Esophagus muscularis mucosa (tissue), 4 donors: ENCODE measurements around the gene SLC25A6. TPM values are rescaled to one million over a fixed set of nuclear protein-coding genes. Genes with fewer than 3 reads are reported as not detected.

ENCODE experiments used
- DNase-seq: peaks from one replicate; pipeline ENCODE4 v3.0.0-alpha.2; 2017; ENCODE audit errors: extremely low spot score
- H3K27ac ChIP-seq, 4 donors: fragments of 200-600 bp; sonication (generic); replicated peaks in 1 of 4; 1 replicate in 3 of 4; 2 replicates in 1 of 4; pipeline ENCODE4 v1.5.1; 2016 to 2019; ENCODE audit warnings: mild to moderate bottlenecking in 1 of 4
- H3K27me3 ChIP-seq, 4 donors: fragments of 200-600 bp; sonication (generic); one replicate each; pipeline versions ENCODE4 v1.5.1 to v1.6.0; 2016 to 2019
- H3K36me3 ChIP-seq, 4 donors: fragments of 200-600 bp; sonication (generic); one replicate each; pipeline ENCODE4 v1.5.1; 2016 to 2019
- H3K4me1 ChIP-seq, 4 donors: fragments of 200-600 bp; sonication (generic); one replicate each; pipeline ENCODE4 v1.5.1; 2016 to 2019
- H3K4me3 ChIP-seq, 4 donors: fragments of 200-600 bp; sonication (generic); 1 replicate in 2 of 4; 2 replicates in 2 of 4; pipeline ENCODE4 v1.5.1; 2016 to 2019; ENCODE audit warnings: mild to moderate bottlenecking in 4 of 4, moderate library complexity in 1 of 4
- H3K9me3 ChIP-seq, 4 donors: fragments of 200-600 bp; sonication (generic); 1 replicate in 3 of 4; 2 replicates in 1 of 4; pipeline ENCODE4 v1.5.1; 2016 to 2019
- EP300 ChIP-seq: sonication (generic); formaldehyde crosslinking; IDR thresholded peaks from one replicate; pipeline ENCODE4 v1.6.1; 2017; ENCODE audit warnings: antibody characterized with exemption
- POLR2A ChIP-seq: fragments of 450-650 bp; IDR thresholded peaks from one replicate; pipeline ENCODE4 v1.6.1; 2017; ENCODE audit warnings: antibody characterized with exemption, moderate library complexity, mild to moderate bottlenecking, low read depth
- POLR2AphosphoS5 ChIP-seq, 2 donors: sonication (generic); formaldehyde crosslinking; IDR thresholded peaks; one replicate each; pipeline ENCODE4 v1.6.1; 2017; ENCODE audit warnings: antibody characterized with exemption in 2 of 2
- WGBS: methylation state at CpG from one replicate; pipeline ENCODE4 v1.1.5; 2018; 5-methylcytosine and 5-hydroxymethylcytosine counted together
- intact Hi-C: fragments of 100-400 bp; cut with DNase I; formaldehyde crosslinking; loops from one replicate; pipeline ENCODE4 v1.15.1; 2023
- total RNA-seq, 4 donors: library from RNA; depleted of rRNA; stranded (reverse); fragments of >200 nt; gene quantifications; one replicate each; pipeline versions ENCODE4 v1.1.0 to v1.2.1, GENCODE V29; 2016
- TF ChIP-seq, protein P1 (sequence below), 3 experiments: fragments of 200-600 bp in 2 of 3; fragments of 450-650 bp in 1 of 3; sonication (generic) in 2 of 3; IDR thresholded peaks; one replicate each; pipeline ENCODE4 v1.5.1; 2017 to 2019; ENCODE audit warnings: antibody characterized with exemption in 3 of 3, mild to moderate bottlenecking in 2 of 3, moderate library complexity in 1 of 3

The SLC25A6 gene
- total RNA-seq, 4 donors from 2014 or later: 266 to 339 (median 313) TPM

DNA sequence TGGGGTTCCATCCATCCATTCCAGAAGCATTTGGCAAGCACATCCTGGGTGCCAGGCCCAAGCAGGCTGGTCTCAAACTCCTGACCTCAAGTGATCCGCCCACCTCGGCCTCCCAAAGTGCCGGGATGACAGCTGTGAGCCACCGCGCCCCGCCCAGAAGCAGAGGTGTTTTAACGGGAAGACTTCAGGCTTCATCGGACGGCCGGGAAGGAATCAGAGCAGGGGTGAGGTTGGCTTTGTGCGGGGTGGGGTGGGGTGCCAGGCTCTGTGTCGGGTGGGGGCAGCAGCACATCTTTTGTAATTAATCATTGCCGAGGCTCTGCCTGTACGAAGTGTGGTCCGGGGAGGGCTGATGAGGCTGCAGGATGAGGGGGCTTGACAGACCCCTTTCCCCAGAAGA, 5.1 kb upstream of the SLC25A6 start:
- intact Hi-C loops: no loop called here
- WGBS: 87% methylated on average over 15 of the region's 15 CpGs
- H3K27ac ChIP-seq: no peak overlapping the region
- DNase-seq: no peak
- TF ChIP-seq, protein P1, sequence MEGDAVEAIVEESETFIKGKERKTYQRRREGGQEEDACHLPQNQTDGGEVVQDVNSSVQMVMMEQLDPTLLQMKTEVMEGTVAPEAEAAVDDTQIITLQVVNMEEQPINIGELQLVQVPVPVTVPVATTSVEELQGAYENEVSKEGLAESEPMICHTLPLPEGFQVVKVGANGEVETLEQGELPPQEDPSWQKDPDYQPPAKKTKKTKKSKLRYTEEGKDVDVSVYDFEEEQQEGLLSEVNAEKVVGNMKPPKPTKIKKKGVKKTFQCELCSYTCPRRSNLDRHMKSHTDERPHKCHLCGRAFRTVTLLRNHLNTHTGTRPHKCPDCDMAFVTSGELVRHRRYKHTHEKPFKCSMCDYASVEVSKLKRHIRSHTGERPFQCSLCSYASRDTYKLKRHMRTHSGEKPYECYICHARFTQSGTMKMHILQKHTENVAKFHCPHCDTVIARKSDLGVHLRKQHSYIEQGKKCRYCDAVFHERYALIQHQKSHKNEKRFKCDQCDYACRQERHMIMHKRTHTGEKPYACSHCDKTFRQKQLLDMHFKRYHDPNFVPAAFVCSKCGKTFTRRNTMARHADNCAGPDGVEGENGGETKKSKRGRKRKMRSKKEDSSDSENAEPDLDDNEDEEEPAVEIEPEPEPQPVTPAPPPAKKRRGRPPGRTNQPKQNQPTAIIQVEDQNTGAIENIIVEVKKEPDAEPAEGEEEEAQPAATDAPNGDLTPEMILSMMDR (IDR thresholded peaks at IDR 0.05): no peak
- no peak for TF ChIP-seq POLR2A
- TF ChIP-seq EP300: no peak
- TF ChIP-seq POLR2AphosphoS5 (IDR thresholded peaks at IDR 0.05): no peak
- H3K27me3 ChIP-seq: no peaks in the 10 kb centered on the region
- H3K4me1 ChIP-seq: peaks cover 7 to 24% (median 21%) of the 10 kb centered on the region in 4 donors
- H3K4me3 ChIP-seq: no peak overlapping the region
- no peaks in the 10 kb centered on the region for H3K9me3 ChIP-seq
- H3K36me3 ChIP-seq: peaks cover 6 to 46% (median 23%) of the 10 kb centered on the region in 4 donors

DNA sequence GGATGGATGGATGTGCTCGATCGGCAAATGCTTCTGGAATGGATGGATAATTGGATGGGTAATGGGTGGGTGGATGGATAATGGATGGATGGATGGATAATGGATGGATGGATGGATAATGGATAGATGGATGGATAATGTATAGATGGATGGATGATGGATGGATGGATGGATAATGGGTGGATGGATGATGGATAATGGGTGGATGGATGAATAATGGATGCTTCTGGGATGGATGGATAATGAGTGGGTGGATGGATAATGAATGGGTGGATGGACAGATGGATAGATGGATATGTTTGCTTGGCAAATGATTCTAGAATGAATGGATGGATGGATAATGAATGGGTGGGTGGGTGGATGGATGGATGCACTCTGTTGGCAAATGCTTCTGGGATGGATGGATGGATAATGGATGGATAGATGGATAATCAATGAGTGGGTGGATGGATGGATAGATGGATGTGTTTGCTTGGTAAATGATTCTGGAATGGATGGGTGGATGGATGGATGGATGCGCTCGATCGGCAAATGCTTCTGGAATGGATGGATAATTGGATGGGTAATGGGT, 3.8 kb upstream of the SLC25A6 start:
- intact Hi-C loops: no loop called here
- DNase-seq: no peak
- 94% methylated on average over 5 of the region's 5 CpGs for WGBS

DNA sequence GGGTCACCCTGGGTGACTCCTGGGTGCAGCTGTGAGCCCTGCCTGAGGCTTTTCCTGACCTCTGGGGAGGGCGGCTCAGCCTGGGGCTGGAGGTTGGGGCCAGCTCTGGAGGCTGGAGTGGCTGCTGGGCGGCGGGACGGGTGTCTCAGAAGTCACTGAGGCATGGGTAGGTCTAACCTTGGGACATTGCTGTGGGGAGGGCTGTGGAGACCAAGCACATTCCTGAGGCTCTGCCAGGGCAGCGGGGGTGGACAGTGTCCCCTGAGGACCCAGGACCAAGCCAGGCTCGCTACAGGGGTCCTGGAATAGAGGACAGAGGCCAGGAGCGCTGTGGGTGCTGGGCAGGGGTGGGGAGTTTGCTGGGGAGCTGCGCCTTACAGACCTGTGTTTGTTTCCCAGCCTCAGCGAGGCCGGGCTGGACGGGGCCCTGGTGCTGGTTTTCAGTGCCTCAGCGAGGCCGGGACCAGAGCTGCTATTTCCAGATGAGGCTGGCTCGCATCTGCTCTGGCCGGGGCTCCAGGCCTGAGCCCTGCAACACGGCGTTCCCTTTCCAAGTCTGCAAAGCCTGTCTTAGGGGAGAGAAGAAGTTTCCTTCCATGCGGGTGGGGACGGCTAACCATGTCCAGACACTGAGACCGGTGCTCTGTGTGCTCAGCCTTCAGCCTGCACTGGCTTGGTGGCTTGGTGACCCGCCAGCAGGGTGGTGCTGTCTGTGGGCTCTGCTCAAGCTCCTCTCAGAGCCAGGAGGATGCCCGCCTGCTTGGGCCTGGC, 3.0 kb upstream of the SLC25A6 start:
- Histone ChIP-seq H3K4me1 (peaks cover 18 to 37% (median 34%) of the 10 kb centered on the region in 4 donors), H3K9me3 (no peaks in the 10 kb centered on the region), H3K36me3 (peaks cover 3 to 37% (median 15%) of the 10 kb centered on the region in 4 donors), H3K27ac (peak overlapping the region; percentile 3 to 100 (median 98)), H3K4me3 (no peak overlapping the region), H3K27me3 (no peaks in the 10 kb centered on the region)
- intact Hi-C loops: loop anchor here (5.0 kb wide), 1 partner anchor 48 kb away; no protein-coding TSS in a partner anchor
- 79% methylated on average over 18 of the region's 22 CpGs for WGBS
- no peak for TF ChIP-seq EP300
- no peak for TF ChIP-seq POLR2A
- TF ChIP-seq, protein P1 (IDR thresholded peaks at IDR 0.05): no peak
- no peak for TF ChIP-seq POLR2AphosphoS5 (IDR thresholded peaks at IDR 0.05)
- DNase-seq: no peak

More for the DNA sequence above, 3.8 kb upstream of the SLC25A6 start:
- Histone ChIP-seq H3K9me3 (no peaks in the 10 kb centered on the region), H3K27ac (no peak overlapping the region), H3K36me3 (peaks cover 0 to 37% (median 12%) of the 10 kb centered on the region in 4 donors), H3K4me1 (peaks cover 10 to 29% (median 26%) of the 10 kb centered on the region in 4 donors), H3K4me3 (no peak overlapping the region), H3K27me3 (no peaks in the 10 kb centered on the region)
- TF ChIP-seq POLR2A: no peak
- no peak for TF ChIP-seq EP300
- TF ChIP-seq, protein P1 (IDR thresholded peaks at IDR 0.05): no peak
- TF ChIP-seq POLR2AphosphoS5 (IDR thresholded peaks at IDR 0.05): no peak

DNA sequence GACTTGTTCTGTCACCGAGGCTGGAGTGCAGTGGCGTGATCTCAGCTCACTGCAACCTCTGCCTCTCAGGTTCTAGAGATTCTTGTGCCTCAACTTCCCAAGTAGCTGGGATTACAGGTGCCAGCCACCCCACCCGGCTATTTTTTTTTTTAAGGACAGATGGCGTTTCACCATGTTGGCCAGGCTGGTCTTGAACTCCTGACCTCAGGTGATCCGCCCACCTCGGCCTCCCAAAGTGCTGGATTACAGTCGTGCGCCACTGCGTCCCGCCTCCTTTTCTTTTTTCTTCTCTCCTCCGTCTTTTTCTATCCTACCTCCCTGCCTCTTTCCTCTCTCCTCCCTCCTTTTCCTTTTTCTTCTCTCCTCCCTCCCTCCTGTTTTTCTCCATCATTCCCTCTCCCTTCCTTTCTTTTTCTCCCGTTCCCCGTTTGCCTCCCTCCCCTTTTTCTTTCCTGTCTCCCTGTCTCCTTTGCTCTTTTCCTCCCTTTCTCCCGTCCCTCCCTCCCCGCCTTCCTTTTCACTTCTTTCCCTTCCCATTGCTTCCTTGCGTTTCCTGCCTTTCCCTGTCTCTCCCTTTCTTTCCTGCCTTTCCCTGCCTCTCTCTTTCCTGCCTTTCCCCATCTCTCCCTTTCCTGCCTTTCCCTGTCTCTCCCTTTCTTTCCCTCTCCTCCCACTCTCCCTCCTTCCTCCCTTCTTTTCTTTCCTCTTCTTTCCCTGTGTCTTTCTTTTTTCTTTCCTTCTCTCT, 2.1 kb upstream of the SLC25A6 start:
- WGBS: 68% methylated on average over 16 of the region's 16 CpGs
- H3K27me3 ChIP-seq: no peaks in the 10 kb centered on the region
- no peak for DNase-seq
- no peaks in the 10 kb centered on the region for H3K9me3 ChIP-seq
- peak overlapping the region; percentile 3 to 100 (median 98) for H3K27ac ChIP-seq
- peaks cover 12 to 41% (median 22%) of the 10 kb centered on the region in 4 donors for H3K36me3 ChIP-seq
- TF ChIP-seq POLR2A (no peak), POLR2AphosphoS5 (IDR thresholded peaks at IDR 0.05) (no peak), EP300 (no peak)
- TF ChIP-seq, protein P1 (IDR thresholded peaks at IDR 0.05): no peak
- peaks cover 26 to 46% (median 43%) of the 10 kb centered on the region in 4 donors for H3K4me1 ChIP-seq
- intact Hi-C loops: loop anchor here (2.0 to 5.0 kb wide), 2 partner anchors 47 to 57 kb away; no protein-coding TSS in a partner anchor
- peak overlapping the region in 1 of 4 donors; percentile 100 for H3K4me3 ChIP-seq
